HG03103 (cell line): ENCODE data around the gene SLC41A2.

Source experiments
- ATAC-seq: cut with Tn5 transposase; IDR thresholded peaks from one replicate; pipeline ENCODE4 v1.9.1; 2021; ENCODE audit warnings: low read depth; ENCODE audit not compliant: unreplicated experiment

SLC41A2 gene

GRCh38 chr12:104933128-104933527 is 25.0 kb downstream of the SLC41A2 start:
- ATAC-seq = no peak

GRCh38 chr12:104930388-104931326 is 27.4 kb downstream of the SLC41A2 start:
- ATAC-seq = no peak

GRCh38 chr12:104929977-104930376 is 28.1 kb downstream of the SLC41A2 start:
- no peak for ATAC-seq

- ATAC-seq = no peak
Observed at GRCh38 chr12:104929368-104929767, 28.7 kb downstream of the SLC41A2 start.

GRCh38 chr12:104928036-104928745 is 29.9 kb downstream of the SLC41A2 start:
- no peak for ATAC-seq

- ATAC-seq = no peak
Observed at GRCh38 chr12:104925501-104925900, 32.6 kb downstream of the SLC41A2 start.

GRCh38 chr12:104921340-104921739 is 36.8 kb downstream of the SLC41A2 start:
- no peak for ATAC-seq

GRCh38 chr12:104911942-104912341 is 46.1 kb downstream of the SLC41A2 start:
- ATAC-seq = no peak

- ATAC-seq = no peak
Observed at GRCh38 chr12:104910196-104910840, 47.8 kb downstream of the SLC41A2 start.

GRCh38 chr12:104909761-104910160 is 48.3 kb downstream of the SLC41A2 start:
- ATAC-seq = no peak
